HepG2 (cell line): ENCODE measurements around the gene VPS50. TPM values are rescaled to one million over a fixed set of nuclear protein-coding genes. Genes with fewer than 3 reads are reported as not detected.
A peak's percentile ranks its signal among the peaks of the same experiment; 100 is the strongest.

Experiments
- MED8 ChIP-seq: sonication (generic); formaldehyde crosslinking; IDR thresholded peaks from 2 replicates; pipeline ENCODE4 v1.8.1; 2023; ENCODE audit warnings: mild to moderate bottlenecking, missing genetic modification reagents; ENCODE audit not compliant: insufficient replicate concordance
- YY1 ChIP-seq: IDR thresholded peaks from 2 replicates; pipeline ENCODE4 v1.6.1; 2011; ENCODE audit warnings: low read length, low read depth, moderate library complexity, mild to moderate bottlenecking; ENCODE audit not compliant: insufficient read depth, insufficient replicate concordance
- ZFX ChIP-seq: sonication (generic); formaldehyde crosslinking; IDR thresholded peaks from 2 replicates; pipeline ENCODE4 v1.4.0; 2020; ENCODE audit warnings: mild to moderate bottlenecking, low read depth, missing genetic modification reagents, moderate library complexity
- ZNF264 ChIP-seq: sonication (generic); formaldehyde crosslinking; IDR thresholded peaks from 2 replicates; pipeline ENCODE4 v1.4.0; 2020; ENCODE audit warnings: missing genetic modification reagents
- ZNF766 ChIP-seq: sonication (generic); formaldehyde crosslinking; IDR thresholded peaks from 2 replicates; pipeline ENCODE4 v1.5.0; 2020; ENCODE audit warnings: missing genetic modification reagents, borderline replicate concordance
- polyA plus RNA-seq, 8 experiments: library from polyadenylated mRNA; depleted of rRNA in 3 of 8; stranded (reverse) in 7 of 8; unstranded in 1 of 8; fragments of >200 nt; fragmentation: Illumina TruSeq in 4 of 8; extraction: Trizol in 4 of 8; gene quantifications; 2 replicates each; pipeline versions ENCODE4 v1.2.1 to v1.2.3, GENCODE V29; 2011 to 2016; ENCODE audit warnings: low read depth in 4 of 8, missing spikeins in 1 of 8, mixed read lengths in 1 of 8; ENCODE audit not compliant: insufficient read depth in 1 of 8
- total RNA-seq, 5 experiments: library from RNA; depleted of rRNA; stranded (reverse); fragments of >200 nt; fragmentation: Illumina TruSeq; extraction: Trizol; gene quantifications; 2 replicates each; pipeline ENCODE4 v1.2.3, GENCODE V29; 2016; ENCODE audit warnings: low read depth in 1 of 5
- TF ChIP-seq, protein P1 (sequence below): sonication (generic); formaldehyde crosslinking; IDR thresholded peaks from 2 replicates; pipeline ENCODE4 v1.4.0; 2020; ENCODE audit warnings: mild to moderate bottlenecking, missing genetic modification reagents
- TF ChIP-seq, protein P2 (sequence below): sonication (generic); formaldehyde crosslinking; IDR thresholded peaks from 2 replicates; pipeline ENCODE4 v1.4.0; 2020; ENCODE audit warnings: missing genetic modification reagents
- TF ChIP-seq, protein P3 (sequence below): sonication (generic); formaldehyde crosslinking; IDR thresholded peaks from 2 replicates; pipeline ENCODE4 v1.8.0; 2022; ENCODE audit warnings: missing genetic modification reagents, low read depth, mild to moderate bottlenecking, borderline replicate concordance
- TF ChIP-seq, protein P4 (sequence below): sonication (generic); formaldehyde crosslinking; IDR thresholded peaks from 2 replicates; pipeline ENCODE4 v1.8.1; 2023; ENCODE audit warnings: mild to moderate bottlenecking, missing genetic modification reagents
- TF ChIP-seq, protein P5 (sequence below): sonication (generic); formaldehyde crosslinking; IDR thresholded peaks from 2 replicates; pipeline ENCODE4 v1.4.0; 2020; ENCODE audit warnings: missing genetic modification reagents
- TF ChIP-seq, protein P6 (sequence below): sonication (generic); formaldehyde crosslinking; IDR thresholded peaks from 2 replicates; pipeline ENCODE4 v1.4.0; 2020; ENCODE audit warnings: missing genetic modification reagents

Gene VPS50
- total and polyA plus RNA-seq, 2 of the 13 experiments (the other 11 are each of a cell fraction or from before 2014, with no cell fraction given): 10.3 to 20.4 TPM

DNA sequence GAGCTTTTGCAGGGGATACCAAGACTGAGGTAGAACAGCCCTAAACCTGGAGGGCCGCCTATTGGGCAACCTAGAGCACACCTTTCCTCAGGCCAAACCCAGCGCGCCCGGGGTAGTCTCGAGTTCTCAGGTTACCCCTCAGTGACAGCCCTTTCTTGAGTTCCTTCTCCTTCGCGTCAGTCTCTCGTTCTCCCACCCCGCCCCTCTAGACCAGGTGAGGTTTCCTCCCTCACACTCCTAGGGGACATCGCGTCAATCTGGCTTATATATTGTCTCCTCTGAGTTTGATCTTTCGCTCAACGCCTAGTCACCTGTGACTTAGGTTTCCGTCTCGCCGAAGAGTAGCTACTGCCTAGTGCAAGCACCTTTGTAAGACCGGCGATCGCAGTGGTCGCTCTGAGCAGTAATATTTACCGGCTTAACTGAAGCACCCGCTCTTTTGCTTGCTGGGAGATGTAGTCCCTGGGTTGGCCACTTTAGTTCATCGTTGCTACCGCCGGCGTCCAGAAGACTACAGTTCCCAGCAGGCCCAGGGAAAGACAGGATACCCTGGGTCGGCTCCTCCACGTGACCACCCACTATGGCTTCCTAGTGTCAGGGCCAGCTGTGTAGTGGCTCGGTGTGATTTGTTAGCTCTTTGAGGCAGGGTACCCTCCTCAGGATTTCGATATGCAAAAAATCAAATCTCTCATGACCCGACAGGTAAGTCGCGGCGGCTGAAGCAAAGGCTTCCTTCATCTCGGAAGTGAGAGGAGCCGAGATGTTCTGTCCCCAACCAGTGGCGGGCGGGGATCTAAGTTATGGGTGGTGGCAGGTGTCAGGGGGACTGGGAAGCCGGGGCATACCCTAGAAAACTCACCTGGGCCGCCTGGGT lies at the start of gene VPS50 (continued):
- TF ChIP-seq, protein P1, sequence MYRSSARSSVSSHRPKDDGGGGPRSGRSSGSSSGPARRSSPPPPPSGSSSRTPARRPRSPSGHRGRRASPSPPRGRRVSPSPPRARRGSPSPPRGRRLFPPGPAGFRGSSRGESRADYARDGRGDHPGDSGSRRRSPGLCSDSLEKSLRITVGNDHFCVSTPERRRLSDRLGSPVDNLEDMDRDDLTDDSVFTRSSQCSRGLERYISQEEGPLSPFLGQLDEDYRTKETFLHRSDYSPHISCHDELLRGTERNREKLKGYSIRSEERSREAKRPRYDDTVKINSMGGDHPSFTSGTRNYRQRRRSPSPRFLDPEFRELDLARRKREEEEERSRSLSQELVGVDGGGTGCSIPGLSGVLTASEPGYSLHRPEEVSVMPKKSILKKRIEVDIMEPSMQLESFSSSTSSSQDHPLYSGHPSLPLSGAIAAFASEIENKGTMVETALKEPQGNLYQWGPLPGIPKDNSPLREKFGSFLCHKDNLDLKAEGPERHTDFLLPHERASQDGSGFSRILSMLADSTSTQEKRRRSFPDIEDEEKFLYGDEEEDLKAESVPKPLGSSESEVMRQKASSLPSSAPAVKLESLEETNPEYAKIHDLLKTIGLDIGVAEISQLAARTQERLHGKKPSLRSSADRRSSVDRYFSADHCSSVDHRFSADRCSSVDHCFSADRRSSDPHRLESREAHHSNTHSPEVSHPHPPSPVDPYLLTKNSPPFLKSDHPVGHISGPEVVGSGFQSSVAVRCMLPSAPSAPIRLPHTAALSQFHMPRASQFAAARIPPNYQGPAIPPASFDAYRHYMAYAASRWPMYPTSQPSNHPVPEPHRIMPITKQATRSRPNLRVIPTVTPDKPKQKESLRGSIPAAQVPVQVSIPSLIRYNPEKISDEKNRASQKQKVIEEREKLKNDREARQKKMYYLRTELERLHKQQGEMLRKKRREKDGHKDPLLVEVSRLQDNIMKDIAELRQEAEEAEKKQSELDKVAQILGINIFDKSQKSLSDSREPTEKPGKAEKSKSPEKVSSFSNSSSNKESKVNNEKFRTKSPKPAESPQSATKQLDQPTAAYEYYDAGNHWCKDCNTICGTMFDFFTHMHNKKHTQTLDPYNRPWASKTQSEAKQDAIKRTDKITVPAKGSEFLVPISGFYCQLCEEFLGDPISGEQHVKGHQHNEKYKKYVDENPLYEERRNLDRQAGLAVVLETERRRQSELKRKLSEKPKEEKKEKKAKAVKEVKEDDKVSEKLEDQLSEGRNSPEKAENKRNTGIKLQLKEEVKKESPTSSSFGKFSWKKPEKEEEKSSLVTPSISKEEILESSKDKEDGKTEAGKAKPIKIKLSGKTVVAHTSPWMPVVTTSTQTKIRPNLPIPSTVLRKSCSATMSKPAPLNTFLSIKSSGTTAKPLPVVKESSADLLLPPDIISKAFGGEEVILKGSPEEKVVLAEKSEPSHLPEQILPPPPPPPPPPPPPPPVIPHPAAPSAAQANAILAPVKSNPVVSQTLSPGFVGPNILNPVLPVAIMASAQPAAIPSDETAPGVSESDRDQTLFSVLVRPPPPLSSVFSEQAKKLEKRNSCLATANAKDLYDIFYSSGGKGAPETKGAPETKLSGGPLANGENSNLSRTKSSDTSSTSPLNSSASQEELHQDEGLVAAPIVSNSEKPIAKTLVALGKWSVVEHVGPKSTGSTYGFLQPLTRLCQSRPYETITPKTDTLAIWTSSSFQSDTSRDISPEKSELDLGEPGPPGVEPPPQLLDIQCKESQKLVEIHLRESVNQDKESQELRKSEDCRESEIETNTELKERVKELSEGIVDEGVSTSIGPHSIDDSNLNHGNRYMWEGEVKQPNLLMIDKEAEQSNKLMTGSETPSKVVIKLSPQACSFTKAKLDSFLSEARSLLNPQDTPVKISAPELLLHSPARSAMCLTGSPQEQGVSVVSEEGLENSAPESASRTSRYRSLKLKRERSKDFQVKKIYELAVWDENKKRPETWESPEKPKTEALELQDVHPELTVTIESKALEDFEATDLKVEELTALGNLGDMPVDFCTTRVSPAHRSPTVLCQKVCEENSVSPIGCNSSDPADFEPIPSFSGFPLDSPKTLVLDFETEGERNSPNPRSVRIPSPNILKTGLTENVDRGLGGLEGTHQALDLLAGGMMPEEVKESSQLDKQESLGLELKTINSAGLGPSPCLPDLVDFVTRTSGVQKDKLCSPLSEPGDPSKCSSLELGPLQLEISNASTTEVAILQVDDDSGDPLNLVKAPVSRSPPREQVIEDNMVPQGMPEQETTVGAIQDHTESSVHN: no peak
- TF ChIP-seq, protein P2, sequence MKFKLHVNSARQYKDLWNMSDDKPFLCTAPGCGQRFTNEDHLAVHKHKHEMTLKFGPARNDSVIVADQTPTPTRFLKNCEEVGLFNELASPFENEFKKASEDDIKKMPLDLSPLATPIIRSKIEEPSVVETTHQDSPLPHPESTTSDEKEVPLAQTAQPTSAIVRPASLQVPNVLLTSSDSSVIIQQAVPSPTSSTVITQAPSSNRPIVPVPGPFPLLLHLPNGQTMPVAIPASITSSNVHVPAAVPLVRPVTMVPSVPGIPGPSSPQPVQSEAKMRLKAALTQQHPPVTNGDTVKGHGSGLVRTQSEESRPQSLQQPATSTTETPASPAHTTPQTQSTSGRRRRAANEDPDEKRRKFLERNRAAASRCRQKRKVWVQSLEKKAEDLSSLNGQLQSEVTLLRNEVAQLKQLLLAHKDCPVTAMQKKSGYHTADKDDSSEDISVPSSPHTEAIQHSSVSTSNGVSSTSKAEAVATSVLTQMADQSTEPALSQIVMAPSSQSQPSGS (CRISPR knock-in tag): peak; percentile 26
- TF ChIP-seq ZFX (peak; percentile 60), ZNF766 (CRISPR knock-in tag) (no peak; the same call in 1 of the 2 replicates), YY1 (peak; percentile 97), ZNF264 (CRISPR knock-in tag) (no peak), MED8 (CRISPR knock-in tag) (no peak)
- TF ChIP-seq, protein P3, sequence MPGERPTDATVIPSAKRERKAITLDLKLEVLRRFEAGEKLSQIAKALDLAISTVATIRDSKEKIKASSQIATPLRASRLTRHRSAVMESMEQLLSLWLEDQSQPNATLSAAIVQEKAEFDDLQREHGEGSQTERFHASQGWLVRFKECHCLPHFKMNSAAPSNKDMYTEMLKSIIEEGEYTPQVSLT (CRISPR knock-in tag): no peak
- TF ChIP-seq, protein P4, sequence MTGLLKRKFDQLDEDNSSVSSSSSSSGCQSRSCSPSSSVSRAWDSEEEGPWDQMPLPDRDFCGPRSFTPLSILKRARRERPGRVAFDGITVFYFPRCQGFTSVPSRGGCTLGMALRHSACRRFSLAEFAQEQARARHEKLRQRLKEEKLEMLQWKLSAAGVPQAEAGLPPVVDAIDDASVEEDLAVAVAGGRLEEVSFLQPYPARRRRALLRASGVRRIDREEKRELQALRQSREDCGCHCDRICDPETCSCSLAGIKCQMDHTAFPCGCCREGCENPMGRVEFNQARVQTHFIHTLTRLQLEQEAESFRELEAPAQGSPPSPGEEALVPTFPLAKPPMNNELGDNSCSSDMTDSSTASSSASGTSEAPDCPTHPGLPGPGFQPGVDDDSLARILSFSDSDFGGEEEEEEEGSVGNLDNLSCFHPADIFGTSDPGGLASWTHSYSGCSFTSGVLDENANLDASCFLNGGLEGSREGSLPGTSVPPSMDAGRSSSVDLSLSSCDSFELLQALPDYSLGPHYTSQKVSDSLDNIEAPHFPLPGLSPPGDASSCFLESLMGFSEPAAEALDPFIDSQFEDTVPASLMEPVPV (CRISPR knock-in tag): no peak
- TF ChIP-seq, protein P5, sequence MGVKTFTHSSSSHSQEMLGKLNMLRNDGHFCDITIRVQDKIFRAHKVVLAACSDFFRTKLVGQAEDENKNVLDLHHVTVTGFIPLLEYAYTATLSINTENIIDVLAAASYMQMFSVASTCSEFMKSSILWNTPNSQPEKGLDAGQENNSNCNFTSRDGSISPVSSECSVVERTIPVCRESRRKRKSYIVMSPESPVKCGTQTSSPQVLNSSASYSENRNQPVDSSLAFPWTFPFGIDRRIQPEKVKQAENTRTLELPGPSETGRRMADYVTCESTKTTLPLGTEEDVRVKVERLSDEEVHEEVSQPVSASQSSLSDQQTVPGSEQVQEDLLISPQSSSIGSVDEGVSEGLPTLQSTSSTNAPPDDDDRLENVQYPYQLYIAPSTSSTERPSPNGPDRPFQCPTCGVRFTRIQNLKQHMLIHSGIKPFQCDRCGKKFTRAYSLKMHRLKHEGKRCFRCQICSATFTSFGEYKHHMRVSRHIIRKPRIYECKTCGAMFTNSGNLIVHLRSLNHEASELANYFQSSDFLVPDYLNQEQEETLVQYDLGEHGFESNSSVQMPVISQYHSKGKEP: no peak
- TF ChIP-seq, protein P6, sequence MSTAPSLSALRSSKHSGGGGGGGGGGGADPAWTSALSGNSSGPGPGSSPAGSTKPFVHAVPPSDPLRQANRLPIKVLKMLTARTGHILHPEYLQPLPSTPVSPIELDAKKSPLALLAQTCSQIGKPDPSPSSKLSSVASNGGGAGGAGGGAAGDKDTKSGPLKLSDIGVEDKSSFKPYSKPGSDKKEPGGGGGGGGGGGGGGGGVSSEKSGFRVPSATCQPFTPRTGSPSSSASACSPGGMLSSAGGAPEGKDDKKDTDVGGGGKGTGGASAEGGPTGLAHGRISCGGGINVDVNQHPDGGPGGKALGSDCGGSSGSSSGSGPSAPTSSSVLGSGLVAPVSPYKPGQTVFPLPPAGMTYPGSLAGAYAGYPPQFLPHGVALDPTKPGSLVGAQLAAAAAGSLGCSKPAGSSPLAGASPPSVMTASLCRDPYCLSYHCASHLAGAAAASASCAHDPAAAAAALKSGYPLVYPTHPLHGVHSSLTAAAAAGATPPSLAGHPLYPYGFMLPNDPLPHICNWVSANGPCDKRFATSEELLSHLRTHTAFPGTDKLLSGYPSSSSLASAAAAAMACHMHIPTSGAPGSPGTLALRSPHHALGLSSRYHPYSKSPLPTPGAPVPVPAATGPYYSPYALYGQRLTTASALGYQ (CRISPR knock-in tag): no peak
